ENCODE data around the gene HDGFL2. TPM values are rescaled to one million over a fixed set of nuclear protein-coding genes. Genes with fewer than 3 reads are reported as not detected.

The HDGFL2 gene
- total and polyA plus RNA-seq, 2 of the 8 experiments (the other 6 are each of a cell fraction or from before 2014, with no cell fraction given) = 31.1 to 106 TPM

GRCh38 chr19:4521170-4521887 lies 49.2 kb downstream of the HDGFL2 start:
- Histone ChIP-seq H3K4me1 (replicated peaks in 1 of 4; ENCODE audit: control insufficient read depth in 3 of 4, insufficient read depth in 4 of 4, low read length in 3 of 4) (peaks cover 0 to 3% (median under 1%) of the 10 kb centered on the region in 4 experiments; a peak in 4 of 7 replicates), H2BK20ac (ENCODE audit: low read length) (no peak overlapping the region), H3K79me1 (ENCODE audit: low read depth, low read length) (no peaks in the 10 kb centered on the region), H2BK12ac (ENCODE audit: low read depth, low read length) (no peak overlapping the region), H2BK5ac (ENCODE audit: low read depth, low read length) (no peak overlapping the region), H3K18ac (ENCODE audit: extremely low read depth, low read length) (no peak overlapping the region), H3K79me2 (ENCODE audit: control insufficient read depth in 1 of 2, insufficient read depth in 2 of 2, low read length in 2 of 2) (no peaks in the 10 kb centered on the region), H2AFZ (ENCODE audit: low read length) (no peak overlapping the region), H2BK120ac (replicated peaks; ENCODE audit: low read depth, low read length) (no peak overlapping the region), H3K9me3 (ENCODE audit: insufficient read depth in 2 of 2, low read depth in 1 of 2, low read length in 1 of 2) (no peaks in the 10 kb centered on the region), H4K20me1 (replicated peaks in 1 of 2; ENCODE audit: control insufficient read depth in 1 of 2, insufficient read depth in 2 of 2, low read length in 2 of 2) (no peaks in the 10 kb centered on the region), H3K27ac (ENCODE audit: low read depth, low read length) (no peak overlapping the region), H3K23me2 (ENCODE audit: low read depth, low read length) (no peaks in the 10 kb centered on the region), H3K9ac (replicated peaks in 1 of 4; ENCODE audit: extremely low read depth in 1 of 4, low read depth in 3 of 4, low read length in 3 of 4) (no peak overlapping the region), H3K4me2 (ENCODE audit: insufficient read depth in 1 of 2, low read depth in 2 of 2, low read length in 2 of 2) (no peak overlapping the region), H4K5ac (ENCODE audit: insufficient read length, low read depth, low read length) (no peak overlapping the region), H2AK5ac (ENCODE audit: low read depth, low read length) (0 out of 2 replicates have a peak overlapping the region, but pooled peaks have one; percentile 8), H3K36me3 (ENCODE audit: control insufficient read depth in 2 of 4, insufficient read depth in 4 of 4, low read length in 3 of 4) (no peaks in the 10 kb centered on the region), H3K4me3 (ENCODE audit: extremely low read depth in 1 of 4, insufficient read depth in 2 of 4, low read depth in 3 of 4, low read length in 4 of 4) (no peak overlapping the region), H3K4ac (replicated peaks; ENCODE audit: insufficient read length, low read depth, low read length) (no peak overlapping the region), H4K91ac (replicated peaks; ENCODE audit: insufficient read length, low read length) (no peak overlapping the region), H3K23ac (ENCODE audit: insufficient read length) (no peak overlapping the region), H3K56ac (replicated peaks; ENCODE audit: insufficient read length, low read depth, low read length) (no peak overlapping the region), H3K27me3 (replicated peaks in 1 of 4; ENCODE audit: control insufficient read depth in 3 of 4, extremely low read depth in 1 of 4, insufficient read depth in 3 of 4, low read length in 3 of 4) (peaks cover 0 to 14% (median 10%) of the 10 kb centered on the region in 4 experiments; a peak in 4 of 7 replicates), H4K8ac (ENCODE audit: extremely low read depth, insufficient read depth, low read length) (no peak overlapping the region), H2BK15ac (ENCODE audit: low read length) (no peak overlapping the region), H3K14ac (ENCODE audit: insufficient read length) (no peak overlapping the region)
- FAIRE-seq = no peak
- CTCF ChIA-PET (ENCODE audit: partially characterized antibody) = interaction anchor here (0.6 to 8.9 kb wide), 10 partner anchors 12 to 288 kb away, joined by 3 to 174 read pairs (median 3); partner anchors contain the start of genes LRG1 and PLIN5
- DNase-seq (ENCODE audit: low read depth in 1 of 2, low spot score in 2 of 2) = no peak
- POLR2A ChIA-PET (ENCODE audit: partially characterized antibody) = interaction anchor here (0.6 to 1.8 kb wide), 3 partner anchors 13 to 174 kb away, joined by 3 to 7 read pairs (median 5); partner anchors contain the start of gene PLIN5
- no peak for TF ChIP-seq FOSL1 (IDR thresholded peaks at IDR 0.05; ENCODE audit: insufficient read depth, low read depth, low read length)
- no peak for TF ChIP-seq EP300 (IDR thresholded peaks at IDR 0.05; ENCODE audit: borderline replicate concordance in 1 of 2, low read depth in 2 of 2, low read length in 2 of 2)
- no peak for TF ChIP-seq POLR2AphosphoS5 (IDR thresholded peaks at IDR 0.05; ENCODE audit: low read depth, low read length)
- no peak for TF ChIP-seq TBP (IDR thresholded peaks at IDR 0.05; ENCODE audit: low read depth, low read length)
- TF ChIP-seq KDM4A (IDR thresholded peaks at IDR 0.05; ENCODE audit: low read depth, low read length, severe bottlenecking) = no peak
- no peak for TF ChIP-seq JUN (IDR thresholded peaks at IDR 0.05; ENCODE audit: low read depth, low read length)
- TF ChIP-seq TAF7 (optimal IDR thresholded peaks at IDR 0.05; ENCODE audit: borderline replicate concordance, low read depth, low read length) = no peak
- 87% methylated on average over 11 of the region's 11 CpGs; no CpG with 5 or more reads in 1 of the 2 experiments for WGBS, 2 experiments (ENCODE audit: extremely low coverage in 1 of 2, insufficient coverage in 1 of 2, insufficient read length in 1 of 2, insufficient replicate concordance in 2 of 2, low coverage in 1 of 2, low lambda C conversion rate in 2 of 2, missing lambda C conversion rate in 1 of 2)
